ENCODE results near the gene LPAR2. TPM values are rescaled to one million over a fixed set of nuclear protein-coding genes. Genes with fewer than 3 reads are reported as not detected.

Gene LPAR2
- total and polyA plus RNA-seq, 10 of the 15 experiments (the other 5 are each of a cell fraction or from before 2014, with no cell fraction given), result 0.98 to 23.8 (median 10.2) TPM

DNA sequence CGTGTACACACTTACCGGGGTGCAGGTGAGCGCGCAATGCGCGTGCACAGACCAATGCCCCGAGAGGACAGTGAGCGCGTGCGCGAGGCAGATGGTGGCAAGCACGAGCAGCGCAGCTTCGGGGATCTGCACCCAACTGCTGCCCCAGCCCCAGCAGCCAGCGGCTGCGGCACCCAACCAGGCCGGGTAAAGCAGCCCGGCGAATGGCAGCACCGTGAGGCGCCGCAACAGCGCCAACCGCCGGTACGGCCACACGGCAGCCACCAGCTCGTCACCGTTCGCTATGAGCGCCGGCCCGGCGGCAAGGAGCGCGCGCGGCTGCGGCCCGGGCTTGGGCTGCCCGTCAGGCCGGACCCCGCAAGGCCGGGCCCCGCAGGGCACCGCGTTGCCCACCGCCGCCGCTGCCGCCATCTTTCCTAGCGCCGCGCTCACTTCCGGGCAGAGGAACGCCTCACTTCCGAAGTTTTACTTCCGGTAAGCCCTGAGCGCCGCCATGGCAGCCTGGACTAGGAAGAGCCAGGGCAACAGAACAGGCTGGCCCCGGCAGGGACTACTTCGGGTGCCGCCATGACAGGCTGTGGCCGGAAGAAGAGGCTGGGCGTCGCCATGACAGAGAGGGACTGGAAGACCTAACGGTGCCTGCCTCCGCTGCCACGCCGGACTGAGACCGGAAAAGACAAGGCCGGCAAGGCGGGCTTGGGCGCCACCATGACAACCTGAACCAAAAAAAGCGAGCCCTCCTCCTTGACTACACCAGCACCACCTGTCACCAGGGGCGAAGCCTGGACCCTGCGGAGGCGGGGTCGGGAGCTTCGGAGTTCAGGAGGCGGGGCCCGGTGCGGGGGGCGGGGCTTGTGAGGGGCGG is 35.5 kb upstream of the LPAR2 start, which contains the start of gene ATP13A1:
Gene ATP13A1 (minus strand): TSS at position 421 of the 865 bp plus-strand sequence. CDS start 10 bp downstream, at position 411.
- H3K4me2 ChIP-seq (ENCODE audit: control insufficient read depth, insufficient read depth), result peak within 1 kb of the TSS; percentile 77
- RAD21 ChIA-PET (ENCODE audit: unreplicated experiment), result interaction anchor here (0.6 to 2.1 kb wide), 6 partner anchors 19 to 242 kb away, joined by 3 to 5 read pairs (median 4); partner anchors contain the start of genes ZNF14 and ZNF253
- peak within 1 kb of the TSS; percentile 92 for H3K9ac ChIP-seq (ENCODE audit: control insufficient read depth, insufficient read depth, low read length)
- DNase-seq (ENCODE audit: low read depth, low spot score), result peak; percentile 92
- intact Hi-C loops (cut with micrococcal nuclease; ENCODE audit: unreplicated experiment) (loop anchor here (2.0 to 10.0 kb wide), 4 partner anchors 65 to 241 kb away; partner anchors contain the start of genes ZNF253, ZNF506 and ZNF93), in situ Hi-C loops (cut with MboI) (loop anchor here (10.0 kb wide), 1 partner anchor 1361 kb away; the partner anchor contains the start of gene ZNF430)
- POLR2A ChIA-PET, result interaction anchor here (0.6 to 3.9 kb wide), 6 partner anchors 58 to 608 kb away, joined by 3 to 18 read pairs (median 8); partner anchors contain the start of genes ZNF253 and ZNF93
- no TSS peak for BruUV-seq (replicated peaks)
- H3K9me3 ChIP-seq (replicated peaks; ENCODE audit: control insufficient read depth, insufficient read depth, low read length), result no peaks in the 10 kb centered on the region; the same call in 1 of the 3 replicates
- H3K36me3 ChIP-seq (ENCODE audit: control insufficient read depth in 2 of 2, insufficient read depth in 2 of 2, low read length in 1 of 2), result peaks cover 6 to 12% of the 10 kb centered on the region in 2 experiments
- H3K27ac ChIP-seq (ENCODE audit: control insufficient read depth, insufficient read depth), result peak within 1 kb of the TSS; percentile 97
- no peaks in the 10 kb centered on the region for H4K20me1 ChIP-seq (ENCODE audit: control insufficient read depth, insufficient read depth)
- H3K4me3 ChIP-seq, result peak within 1 kb of the TSS; percentile 87
- H3K4me1 ChIP-seq (ENCODE audit: control insufficient read depth, insufficient read depth, low read length), result peaks cover 11% of the 10 kb centered on the region
- WGBS (ENCODE audit: insufficient coverage, insufficient replicate concordance, low lambda C conversion rate, missing lambda C conversion rate), result 1% methylated on average over 71 of the region's 85 CpGs
- CTCF ChIA-PET, result interaction anchor here (0.7 to 3.5 kb wide), 4 partner anchors 131 to 458 kb away, joined by 3 to 28 read pairs (median 3); partner anchors contain the start of gene ZNF506
- peak; percentile 78 for ATAC-seq
- SMC1A ChIA-PET (ENCODE audit: uncharacterized antibody, unreplicated experiment), result interaction anchor here (0.6 to 2.1 kb wide), 4 partner anchors 112 to 242 kb away, joined by 3 to 9 read pairs (median 4); partner anchors contain the start of gene ZNF93
- peak within 1 kb of the TSS; percentile 73 for H2AFZ ChIP-seq (ENCODE audit: control insufficient read depth, low read depth, low read length)
- no peaks in the 10 kb centered on the region for H3K27me3 ChIP-seq (replicated peaks in 1 of 2; ENCODE audit: control insufficient read depth in 2 of 2, insufficient read depth in 2 of 2, low read length in 1 of 2)
- H3K79me2 ChIP-seq (ENCODE audit: control insufficient read depth, insufficient read depth, low read length), result peaks cover 40% of the 10 kb centered on the region
- FAIRE-seq, result peak; percentile 89
- peak; percentile 28; the same call in 1 of the 2 replicates for TF ChIP-seq NRF1 (conservative IDR thresholded peaks at IDR 0.05; ENCODE audit: low read depth, low read length)
- TF ChIP-seq, protein P1, sequence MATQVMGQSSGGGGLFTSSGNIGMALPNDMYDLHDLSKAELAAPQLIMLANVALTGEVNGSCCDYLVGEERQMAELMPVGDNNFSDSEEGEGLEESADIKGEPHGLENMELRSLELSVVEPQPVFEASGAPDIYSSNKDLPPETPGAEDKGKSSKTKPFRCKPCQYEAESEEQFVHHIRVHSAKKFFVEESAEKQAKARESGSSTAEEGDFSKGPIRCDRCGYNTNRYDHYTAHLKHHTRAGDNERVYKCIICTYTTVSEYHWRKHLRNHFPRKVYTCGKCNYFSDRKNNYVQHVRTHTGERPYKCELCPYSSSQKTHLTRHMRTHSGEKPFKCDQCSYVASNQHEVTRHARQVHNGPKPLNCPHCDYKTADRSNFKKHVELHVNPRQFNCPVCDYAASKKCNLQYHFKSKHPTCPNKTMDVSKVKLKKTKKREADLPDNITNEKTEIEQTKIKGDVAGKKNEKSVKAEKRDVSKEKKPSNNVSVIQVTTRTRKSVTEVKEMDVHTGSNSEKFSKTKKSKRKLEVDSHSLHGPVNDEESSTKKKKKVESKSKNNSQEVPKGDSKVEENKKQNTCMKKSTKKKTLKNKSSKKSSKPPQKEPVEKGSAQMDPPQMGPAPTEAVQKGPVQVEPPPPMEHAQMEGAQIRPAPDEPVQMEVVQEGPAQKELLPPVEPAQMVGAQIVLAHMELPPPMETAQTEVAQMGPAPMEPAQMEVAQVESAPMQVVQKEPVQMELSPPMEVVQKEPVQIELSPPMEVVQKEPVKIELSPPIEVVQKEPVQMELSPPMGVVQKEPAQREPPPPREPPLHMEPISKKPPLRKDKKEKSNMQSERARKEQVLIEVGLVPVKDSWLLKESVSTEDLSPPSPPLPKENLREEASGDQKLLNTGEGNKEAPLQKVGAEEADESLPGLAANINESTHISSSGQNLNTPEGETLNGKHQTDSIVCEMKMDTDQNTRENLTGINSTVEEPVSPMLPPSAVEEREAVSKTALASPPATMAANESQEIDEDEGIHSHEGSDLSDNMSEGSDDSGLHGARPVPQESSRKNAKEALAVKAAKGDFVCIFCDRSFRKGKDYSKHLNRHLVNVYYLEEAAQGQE (IDR thresholded peaks at IDR 0.05; ENCODE audit: low read depth, low read length), result no peak
- peak; percentile 40; the same call in 2 of the 3 replicates for TF ChIP-seq POU2F2 (IDR thresholded peaks at IDR 0.05; ENCODE audit: borderline replicate concordance, low read depth, low read length)
- TF ChIP-seq POLR2AphosphoS2 (IDR thresholded peaks at IDR 0.05; ENCODE audit: low read depth, low read length), result peak; percentile 63; the same call in 1 of the 2 replicates
- peak in 1 of 2 experiments; percentile 58; a peak in 1 of 3 replicates for TF ChIP-seq EGR1 (IDR thresholded peaks at IDR 0.05; ENCODE audit: borderline replicate concordance in 1 of 2, low read depth in 2 of 2, low read length in 2 of 2)
- no peak for TF ChIP-seq ZZZ3 (IDR thresholded peaks at IDR 0.05; ENCODE audit: control insufficient read depth, insufficient read length, low read depth)
- peak in 1 of 2 experiments; percentile 98; a peak in 3 of 4 replicates for TF ChIP-seq ETV6 (conservative IDR thresholded peaks at IDR 0.05 in 1 of 2, IDR thresholded peaks at IDR 0.05 in 1 of 2; ENCODE audit: borderline replicate concordance in 1 of 2, low read depth in 1 of 2)
- TF ChIP-seq POLR2AphosphoS5 (IDR thresholded peaks at IDR 0.05; ENCODE audit: low read length), result peak; percentile 75
- TF ChIP-seq, protein P2, sequence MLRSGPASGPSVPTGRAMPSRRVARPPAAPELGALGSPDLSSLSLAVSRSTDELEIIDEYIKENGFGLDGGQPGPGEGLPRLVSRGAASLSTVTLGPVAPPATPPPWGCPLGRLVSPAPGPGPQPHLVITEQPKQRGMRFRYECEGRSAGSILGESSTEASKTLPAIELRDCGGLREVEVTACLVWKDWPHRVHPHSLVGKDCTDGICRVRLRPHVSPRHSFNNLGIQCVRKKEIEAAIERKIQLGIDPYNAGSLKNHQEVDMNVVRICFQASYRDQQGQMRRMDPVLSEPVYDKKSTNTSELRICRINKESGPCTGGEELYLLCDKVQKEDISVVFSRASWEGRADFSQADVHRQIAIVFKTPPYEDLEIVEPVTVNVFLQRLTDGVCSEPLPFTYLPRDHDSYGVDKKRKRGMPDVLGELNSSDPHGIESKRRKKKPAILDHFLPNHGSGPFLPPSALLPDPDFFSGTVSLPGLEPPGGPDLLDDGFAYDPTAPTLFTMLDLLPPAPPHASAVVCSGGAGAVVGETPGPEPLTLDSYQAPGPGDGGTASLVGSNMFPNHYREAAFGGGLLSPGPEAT (IDR thresholded peaks at IDR 0.05; ENCODE audit: low read depth), result peak; percentile 28; the same call in 1 of the 2 replicates
- TF ChIP-seq NFIC (IDR thresholded peaks at IDR 0.05; ENCODE audit: low read depth, low read length), result no peak
- TF ChIP-seq CBX5 (IDR thresholded peaks at IDR 0.05; ENCODE audit: low read depth), result no peak
- peak; percentile 96 for TF ChIP-seq NR2C1 (IDR thresholded peaks at IDR 0.05)
- no peak for TF ChIP-seq CHD1 (IDR thresholded peaks at IDR 0.05; ENCODE audit: low read depth, low read length)
- TF ChIP-seq EED (IDR thresholded peaks at IDR 0.05; ENCODE audit: low read depth), result no peak

Measured in GM12878 (cell line).